HEK293 (cell line): Measurements from ENCODE around the gene CORO2B.
A peak's percentile ranks its signal among the peaks of the same experiment; 100 is the strongest.

Source experiments
- CTCF ChIA-PET: fragments of 350-600 bp; formaldehyde crosslinking; extraction: SDS; loops from one replicate; lab custom pipeline; 2021; ENCODE audit warnings: antibody characterized with exemption; lab: Yijun Ruan, JAX
- POLR2A ChIA-PET: fragments of 300-600 bp; formaldehyde crosslinking; extraction: SDS; loops from one replicate; lab custom pipeline; 2020; ENCODE audit warnings: antibody characterized with exemption, inconsistent platforms; lab: Yijun Ruan, JAX
- H3K27ac ChIP-seq: fragments of 200-500 bp; sonication (Bioruptor generic); 2 replicates; pipeline ENCODE4 v1.5.1; 2014; ENCODE audit warnings: low read depth, low read length, control low read depth, inconsistent platforms; ENCODE audit errors: extremely low read depth
- H3K36me3 ChIP-seq, 2 experiments: fragments of 200-500 bp in 1 of 2; sonication (Bioruptor generic) in 1 of 2; 1 replicate in 1 of 2; 2 replicates in 1 of 2; pipeline ENCODE4 v1.5.1; 2014 to 2017; ENCODE audit warnings: inconsistent platforms in 2 of 2, low read length in 2 of 2; ENCODE audit not compliant: control insufficient read depth in 2 of 2, insufficient read depth in 1 of 2
- H3K4me1 ChIP-seq: fragments of 200-500 bp; sonication (Bioruptor generic); 2 replicates; pipeline ENCODE4 v1.5.1; 2014; ENCODE audit warnings: mild to moderate bottlenecking, low read length, inconsistent platforms; ENCODE audit not compliant: control insufficient read depth, insufficient read depth
- H3K4me3 ChIP-seq: 2 replicates; pipeline ENCODE4 v1.5.1; 2011; ENCODE audit warnings: low read depth, mild to moderate bottlenecking, control low read depth, low read length, moderate library complexity
- H3K9me3 ChIP-seq: fragments of 200-500 bp; sonication (Bioruptor generic); 2 replicates; pipeline ENCODE4 v1.5.1; 2014; ENCODE audit warnings: low read depth, low read length, inconsistent platforms; ENCODE audit not compliant: control insufficient read depth, insufficient read depth
- EGR2 ChIP-seq: fragments of 450-650 bp; formaldehyde crosslinking; IDR thresholded peaks from 2 replicates; pipeline ENCODE4 v1.5.1; 2016; ENCODE audit warnings: low read depth, missing biosample characterization, missing genetic modification characterization
- GLIS1 ChIP-seq: fragments of 450-650 bp; formaldehyde crosslinking; IDR thresholded peaks from 2 replicates; pipeline ENCODE4 v1.5.1; 2016; ENCODE audit warnings: missing biosample characterization, missing genetic modification characterization
- SCRT2 ChIP-seq: fragments of 450-650 bp; formaldehyde crosslinking; IDR thresholded peaks from 2 replicates; pipeline ENCODE4 v1.5.1; 2016; ENCODE audit warnings: missing biosample characterization, missing genetic modification characterization
- WT1 ChIP-seq: fragments of 450-650 bp; formaldehyde crosslinking; IDR thresholded peaks from 2 replicates; pipeline ENCODE4 v1.5.1; 2016; ENCODE audit warnings: missing biosample characterization, missing genetic modification characterization
- ZBTB17 ChIP-seq: fragments of 450-650 bp; formaldehyde crosslinking; IDR thresholded peaks from 2 replicates; pipeline ENCODE4 v1.5.1; 2016; ENCODE audit warnings: missing biosample characterization, missing genetic modification characterization
- ZBTB48 ChIP-seq: fragments of 450-650 bp; formaldehyde crosslinking; IDR thresholded peaks from 2 replicates; pipeline ENCODE4 v1.5.1; 2016; ENCODE audit warnings: missing biosample characterization, missing genetic modification characterization
- ZFHX2 ChIP-seq: fragments of 450-650 bp; formaldehyde crosslinking; conservative IDR thresholded peaks from 2 replicates; pipeline ENCODE4 v1.5.1; 2016; ENCODE audit warnings: missing biosample characterization, missing genetic modification characterization
- ZFP37 ChIP-seq: fragments of 450-650 bp; formaldehyde crosslinking; IDR thresholded peaks from 2 replicates; pipeline ENCODE4 v1.5.1; 2016; ENCODE audit warnings: missing biosample characterization, missing genetic modification characterization
- ZFP69B ChIP-seq: fragments of 450-650 bp; formaldehyde crosslinking; IDR thresholded peaks from 2 replicates; pipeline ENCODE4 v1.5.1; 2016; ENCODE audit warnings: missing biosample characterization, missing genetic modification characterization
- ZNF202 ChIP-seq: fragments of 450-650 bp; formaldehyde crosslinking; IDR thresholded peaks from 2 replicates; pipeline ENCODE4 v1.5.1; 2016; ENCODE audit warnings: missing biosample characterization, missing genetic modification characterization, borderline replicate concordance
- ZNF324 ChIP-seq: fragments of 450-650 bp; formaldehyde crosslinking; IDR thresholded peaks from 2 replicates; pipeline ENCODE4 v1.5.1; 2016; ENCODE audit warnings: missing biosample characterization, missing genetic modification characterization
- ZNF394 ChIP-seq: fragments of 450-650 bp; formaldehyde crosslinking; IDR thresholded peaks from 2 replicates; pipeline ENCODE4 v1.5.1; 2016; ENCODE audit warnings: missing biosample characterization, missing genetic modification characterization, mild to moderate bottlenecking, moderate library complexity, borderline replicate concordance
- ZNF426 ChIP-seq: fragments of 450-650 bp; formaldehyde crosslinking; IDR thresholded peaks from 2 replicates; pipeline ENCODE4 v1.5.1; 2017; ENCODE audit warnings: missing biosample characterization, missing genetic modification characterization, mild to moderate bottlenecking, inconsistent platforms, moderate library complexity
- ZNF571 ChIP-seq: fragments of 450-650 bp; formaldehyde crosslinking; IDR thresholded peaks from 2 replicates; pipeline ENCODE4 v1.5.0; 2017; ENCODE audit warnings: missing biosample characterization, missing genetic modification characterization
- ZNF670 ChIP-seq: fragments of 450-650 bp; formaldehyde crosslinking; IDR thresholded peaks from 2 replicates; pipeline ENCODE4 v1.5.1; 2016; ENCODE audit warnings: missing biosample characterization, missing genetic modification characterization, low read depth
- ZNF791 ChIP-seq: fragments of 450-650 bp; formaldehyde crosslinking; IDR thresholded peaks from 2 replicates; pipeline ENCODE4 v1.5.1; 2016; ENCODE audit warnings: missing biosample characterization, missing genetic modification characterization
- ZSCAN16 ChIP-seq: fragments of 450-650 bp; formaldehyde crosslinking; IDR thresholded peaks from 2 replicates; pipeline ENCODE4 v1.5.1; 2016; ENCODE audit warnings: missing biosample characterization, missing genetic modification characterization
- TF ChIP-seq, protein P1 (sequence below): fragments of 450-650 bp; formaldehyde crosslinking; IDR thresholded peaks from 2 replicates; pipeline ENCODE4 v1.5.1; 2017; ENCODE audit warnings: missing biosample characterization, missing genetic modification characterization
- TF ChIP-seq, protein P2 (sequence below): fragments of 450-650 bp; formaldehyde crosslinking; IDR thresholded peaks from 2 replicates; pipeline ENCODE4 v1.5.1; 2016; ENCODE audit warnings: missing biosample characterization, missing genetic modification characterization
- TF ChIP-seq, protein P3 (sequence below): fragments of 450-650 bp; formaldehyde crosslinking; IDR thresholded peaks from 2 replicates; pipeline ENCODE4 v1.5.1; 2016; ENCODE audit warnings: missing biosample characterization, missing genetic modification characterization
- TF ChIP-seq, protein P4 (sequence below): fragments of 450-650 bp; formaldehyde crosslinking; IDR thresholded peaks from 2 replicates; pipeline ENCODE4 v1.5.1; 2016; ENCODE audit warnings: missing biosample characterization, missing genetic modification characterization, low read depth
- TF ChIP-seq, protein P5 (sequence below): fragments of 450-650 bp; formaldehyde crosslinking; IDR thresholded peaks from 2 replicates; pipeline ENCODE4 v1.5.1; 2016; ENCODE audit warnings: missing biosample characterization, missing genetic modification characterization

CORO2B gene

DNA sequence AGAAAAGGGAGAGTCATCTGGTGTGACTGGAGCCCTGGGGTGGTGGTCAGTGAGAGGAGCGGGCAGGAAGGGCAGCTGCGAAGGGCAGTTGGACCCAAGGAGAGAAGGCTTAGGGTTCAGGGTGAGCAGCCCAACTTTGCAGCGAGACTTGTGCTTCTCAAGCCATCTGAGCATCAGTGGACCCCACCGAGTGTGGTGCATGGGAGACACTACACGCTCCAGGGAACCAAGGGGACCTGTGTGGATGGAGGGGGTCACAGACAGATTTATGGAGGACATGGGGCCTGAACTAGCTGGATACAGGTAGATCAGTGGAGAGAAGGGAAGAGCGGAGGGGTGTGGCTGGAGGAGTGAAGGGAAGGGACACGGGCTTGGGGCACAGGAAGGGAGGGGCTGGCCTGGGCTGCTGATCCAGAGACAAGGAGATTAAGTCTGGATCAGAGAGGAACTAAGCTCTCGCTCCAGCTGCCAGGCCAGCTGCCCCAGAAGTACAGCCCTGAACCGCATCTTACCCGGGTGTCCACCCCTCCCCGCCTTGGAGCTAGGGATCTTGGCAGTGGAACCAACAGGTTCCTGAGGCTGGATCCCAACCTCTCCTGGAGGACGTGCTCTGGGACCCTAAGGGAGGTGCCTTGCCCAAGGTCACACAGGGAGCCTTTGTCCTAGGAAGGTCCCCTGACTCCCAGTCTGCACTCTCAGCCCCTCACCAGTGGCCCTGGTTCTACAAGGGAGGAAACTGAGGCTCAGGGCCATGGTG, 120.5 kb downstream of the CORO2B start (continued):
- TF ChIP-seq ZNF324 (no peak), SCRT2 (tag by site-specific recombination) (peak; percentile 93), ZFP69B (tag by site-specific recombination) (peak; percentile 80; the same call in 1 of the 2 replicates), ZBTB17 (tag by site-specific recombination) (no peak), ZBTB48 (tag by site-specific recombination) (peak; percentile 36; the same call in 1 of the 2 replicates), ZNF394 (no peak), ZNF202 (tag by site-specific recombination) (no peak), ZFP37 (tag by site-specific recombination) (no peak), WT1 (no peak), ZSCAN16 (tag by site-specific recombination) (no peak)
- TF ChIP-seq, protein P1, sequence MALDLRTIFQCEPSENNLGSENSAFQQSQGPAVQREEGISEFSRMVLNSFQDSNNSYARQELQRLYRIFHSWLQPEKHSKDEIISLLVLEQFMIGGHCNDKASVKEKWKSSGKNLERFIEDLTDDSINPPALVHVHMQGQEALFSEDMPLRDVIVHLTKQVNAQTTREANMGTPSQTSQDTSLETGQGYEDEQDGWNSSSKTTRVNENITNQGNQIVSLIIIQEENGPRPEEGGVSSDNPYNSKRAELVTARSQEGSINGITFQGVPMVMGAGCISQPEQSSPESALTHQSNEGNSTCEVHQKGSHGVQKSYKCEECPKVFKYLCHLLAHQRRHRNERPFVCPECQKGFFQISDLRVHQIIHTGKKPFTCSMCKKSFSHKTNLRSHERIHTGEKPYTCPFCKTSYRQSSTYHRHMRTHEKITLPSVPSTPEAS (tag by site-specific recombination) = no peak
- TF ChIP-seq, protein P2, sequence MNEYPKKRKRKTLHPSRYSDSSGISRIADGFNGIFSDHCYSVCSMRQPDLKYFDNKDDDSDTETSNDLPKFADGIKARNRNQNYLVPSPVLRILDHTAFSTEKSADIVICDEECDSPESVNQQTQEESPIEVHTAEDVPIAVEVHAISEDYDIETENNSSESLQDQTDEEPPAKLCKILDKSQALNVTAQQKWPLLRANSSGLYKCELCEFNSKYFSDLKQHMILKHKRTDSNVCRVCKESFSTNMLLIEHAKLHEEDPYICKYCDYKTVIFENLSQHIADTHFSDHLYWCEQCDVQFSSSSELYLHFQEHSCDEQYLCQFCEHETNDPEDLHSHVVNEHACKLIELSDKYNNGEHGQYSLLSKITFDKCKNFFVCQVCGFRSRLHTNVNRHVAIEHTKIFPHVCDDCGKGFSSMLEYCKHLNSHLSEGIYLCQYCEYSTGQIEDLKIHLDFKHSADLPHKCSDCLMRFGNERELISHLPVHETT (tag by site-specific recombination) = no peak

DNA sequence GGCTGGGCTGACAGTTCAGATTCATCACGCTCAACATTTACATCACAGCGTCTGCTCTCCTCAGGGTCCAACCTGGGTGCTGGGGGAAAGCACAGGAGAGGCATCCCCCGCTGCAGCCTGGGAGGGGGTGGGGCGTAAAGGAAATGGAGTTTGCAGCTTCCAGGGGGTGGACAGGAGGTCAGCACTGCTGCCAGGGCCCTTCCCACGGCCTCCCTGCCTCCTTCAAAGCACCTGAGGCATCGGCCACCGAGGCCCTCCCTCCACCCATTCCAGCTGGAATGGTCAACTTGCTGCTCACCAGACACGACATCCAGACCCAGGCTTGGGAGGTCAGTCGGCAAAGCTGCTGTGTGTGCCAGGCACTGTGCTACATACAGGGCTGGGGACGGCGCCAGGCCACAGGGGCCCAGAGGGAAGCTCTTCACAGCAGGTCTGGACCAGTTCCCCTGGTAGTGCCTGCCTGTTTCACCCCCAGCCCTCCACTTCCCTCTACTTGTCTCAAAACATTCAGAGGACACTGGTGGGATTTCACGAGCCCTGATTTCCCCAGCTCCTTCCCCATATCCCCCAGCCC, 121.2 kb downstream of the CORO2B start:
- H3K9me3 ChIP-seq = no peaks in the 10 kb centered on the region
- TF ChIP-seq EGR2 (tag by site-specific recombination) (peak; percentile 19; the same call in 1 of the 2 replicates), GLIS1 (peak; percentile 4; the same call in 1 of the 2 replicates), ZFHX2 (tag by site-specific recombination) (peak; percentile 19; the same call in 1 of the 2 replicates), ZNF571 (tag by site-specific recombination) (no peak), ZNF791 (tag by site-specific recombination) (no peak), SCRT2 (tag by site-specific recombination) (peak; percentile 47; the same call in 1 of the 2 replicates)
- no peak overlapping the region for H3K4me3 ChIP-seq
- H3K4me1 ChIP-seq = peaks cover 6% of the 10 kb centered on the region
- H3K36me3 ChIP-seq = no peaks in the 10 kb centered on the region
- ChIA-PET POLR2A (interaction anchor here (0.5 to 0.9 kb wide), 2 partner anchors 118 to 155 kb away, joined by 3 to 5 read pairs; no protein-coding TSS in a partner anchor), CTCF (interaction anchor here (0.8 to 1.2 kb wide), 3 partner anchors 8 to 147 kb away, joined by 3 to 6 read pairs (median 3); no protein-coding TSS in a partner anchor)
- H3K27ac ChIP-seq = peak overlapping the region; percentile 54

DNA sequence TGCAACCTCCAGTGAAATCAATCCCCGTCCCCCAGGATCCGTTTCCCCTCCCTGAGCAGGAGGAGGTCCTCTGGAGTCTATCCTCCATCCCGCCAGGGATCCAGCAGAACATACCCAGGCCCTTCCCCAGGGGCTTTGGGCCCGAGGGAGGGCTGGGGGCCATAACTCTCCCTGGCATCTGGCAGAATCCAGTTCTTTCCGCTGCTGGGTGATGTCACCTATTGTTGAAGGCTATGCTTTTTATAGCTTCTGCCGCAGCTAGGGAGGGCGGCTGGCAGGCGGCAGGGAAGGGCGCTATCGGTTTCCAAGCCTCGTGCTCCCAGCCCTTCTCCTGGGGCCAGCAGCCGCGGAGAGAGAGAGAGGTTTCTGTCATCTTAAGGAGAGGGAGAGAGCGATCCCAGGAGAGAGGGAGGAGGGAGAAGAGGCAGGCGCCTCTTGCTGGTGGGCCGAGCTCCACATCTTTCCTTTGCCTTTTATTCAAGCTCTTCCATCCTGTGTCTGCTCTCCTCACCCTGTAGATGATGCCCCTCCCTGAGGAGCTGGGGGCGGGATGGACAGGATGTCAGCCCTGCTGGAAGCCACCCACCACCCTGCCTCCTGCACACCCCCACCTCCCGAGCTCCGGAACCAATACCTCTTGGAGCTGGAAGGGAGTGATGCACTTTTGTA, 121.8 kb downstream of the CORO2B start:
- H3K9me3 ChIP-seq = no peaks in the 10 kb centered on the region
- H3K4me1 ChIP-seq = peaks cover 6% of the 10 kb centered on the region
- ChIA-PET CTCF (interaction anchor here (0.5 to 1.3 kb wide), 8 partner anchors 8 to 198 kb away, joined by 3 to 6 read pairs (median 3); no protein-coding TSS in a partner anchor), POLR2A (interaction anchor here (0.9 kb wide), 1 partner anchor 117 kb away, joined by 3 read pairs; no protein-coding TSS in a partner anchor)
- no peak overlapping the region for H3K4me3 ChIP-seq
- peak overlapping the region; percentile 54 for H3K27ac ChIP-seq
- no peaks in the 10 kb centered on the region for H3K36me3 ChIP-seq
- TF ChIP-seq, protein P3, sequence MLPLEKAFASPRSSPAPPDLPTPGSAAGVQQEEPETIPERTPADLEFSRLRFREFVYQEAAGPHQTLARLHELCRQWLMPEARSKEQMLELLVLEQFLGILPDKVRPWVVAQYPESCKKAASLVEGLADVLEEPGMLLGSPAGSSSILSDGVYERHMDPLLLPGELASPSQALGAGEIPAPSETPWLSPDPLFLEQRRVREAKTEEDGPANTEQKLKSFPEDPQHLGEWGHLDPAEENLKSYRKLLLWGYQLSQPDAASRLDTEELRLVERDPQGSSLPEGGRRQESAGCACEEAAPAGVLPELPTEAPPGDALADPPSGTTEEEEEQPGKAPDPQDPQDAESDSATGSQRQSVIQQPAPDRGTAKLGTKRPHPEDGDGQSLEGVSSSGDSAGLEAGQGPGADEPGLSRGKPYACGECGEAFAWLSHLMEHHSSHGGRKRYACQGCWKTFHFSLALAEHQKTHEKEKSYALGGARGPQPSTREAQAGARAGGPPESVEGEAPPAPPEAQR (tag by site-specific recombination) = no peak
- TF ChIP-seq ZNF426 (tag by site-specific recombination) = no peak
- TF ChIP-seq ZNF791 (tag by site-specific recombination) = no peak
- no peak for TF ChIP-seq ZNF670 (tag by site-specific recombination)
- TF ChIP-seq, protein P4, sequence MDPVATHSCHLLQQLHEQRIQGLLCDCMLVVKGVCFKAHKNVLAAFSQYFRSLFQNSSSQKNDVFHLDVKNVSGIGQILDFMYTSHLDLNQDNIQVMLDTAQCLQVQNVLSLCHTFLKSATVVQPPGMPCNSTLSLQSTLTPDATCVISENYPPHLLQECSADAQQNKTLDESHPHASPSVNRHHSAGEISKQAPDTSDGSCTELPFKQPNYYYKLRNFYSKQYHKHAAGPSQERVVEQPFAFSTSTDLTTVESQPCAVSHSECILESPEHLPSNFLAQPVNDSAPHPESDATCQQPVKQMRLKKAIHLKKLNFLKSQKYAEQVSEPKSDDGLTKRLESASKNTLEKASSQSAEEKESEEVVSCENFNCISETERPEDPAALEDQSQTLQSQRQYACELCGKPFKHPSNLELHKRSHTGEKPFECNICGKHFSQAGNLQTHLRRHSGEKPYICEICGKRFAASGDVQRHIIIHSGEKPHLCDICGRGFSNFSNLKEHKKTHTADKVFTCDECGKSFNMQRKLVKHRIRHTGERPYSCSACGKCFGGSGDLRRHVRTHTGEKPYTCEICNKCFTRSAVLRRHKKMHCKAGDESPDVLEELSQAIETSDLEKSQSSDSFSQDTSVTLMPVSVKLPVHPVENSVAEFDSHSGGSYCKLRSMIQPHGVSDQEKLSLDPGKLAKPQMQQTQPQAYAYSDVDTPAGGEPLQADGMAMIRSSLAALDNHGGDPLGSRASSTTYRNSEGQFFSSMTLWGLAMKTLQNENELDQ = no peak
- TF ChIP-seq, protein P5, sequence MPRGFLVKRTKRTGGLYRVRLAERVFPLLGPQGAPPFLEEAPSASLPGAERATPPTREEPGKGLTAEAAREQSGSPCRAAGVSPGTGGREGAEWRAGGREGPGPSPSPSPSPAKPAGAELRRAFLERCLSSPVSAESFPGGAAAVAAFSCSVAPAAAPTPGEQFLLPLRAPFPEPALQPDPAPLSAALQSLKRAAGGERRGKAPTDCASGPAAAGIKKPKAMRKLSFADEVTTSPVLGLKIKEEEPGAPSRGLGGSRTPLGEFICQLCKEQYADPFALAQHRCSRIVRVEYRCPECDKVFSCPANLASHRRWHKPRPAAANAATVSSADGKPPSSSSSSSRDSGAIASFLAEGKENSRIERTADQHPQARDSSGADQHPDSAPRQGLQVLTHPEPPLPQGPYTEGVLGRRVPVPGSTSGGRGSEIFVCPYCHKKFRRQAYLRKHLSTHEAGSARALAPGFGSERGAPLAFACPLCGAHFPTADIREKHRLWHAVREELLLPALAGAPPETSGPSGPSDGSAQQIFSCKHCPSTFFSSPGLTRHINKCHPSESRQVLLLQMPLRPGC (tag by site-specific recombination) = peak; percentile 55
- peak; percentile 92 for TF ChIP-seq EGR2 (tag by site-specific recombination)
